Measurements from ENCODE around the gene QRFP.

The QRFP gene

DNA sequence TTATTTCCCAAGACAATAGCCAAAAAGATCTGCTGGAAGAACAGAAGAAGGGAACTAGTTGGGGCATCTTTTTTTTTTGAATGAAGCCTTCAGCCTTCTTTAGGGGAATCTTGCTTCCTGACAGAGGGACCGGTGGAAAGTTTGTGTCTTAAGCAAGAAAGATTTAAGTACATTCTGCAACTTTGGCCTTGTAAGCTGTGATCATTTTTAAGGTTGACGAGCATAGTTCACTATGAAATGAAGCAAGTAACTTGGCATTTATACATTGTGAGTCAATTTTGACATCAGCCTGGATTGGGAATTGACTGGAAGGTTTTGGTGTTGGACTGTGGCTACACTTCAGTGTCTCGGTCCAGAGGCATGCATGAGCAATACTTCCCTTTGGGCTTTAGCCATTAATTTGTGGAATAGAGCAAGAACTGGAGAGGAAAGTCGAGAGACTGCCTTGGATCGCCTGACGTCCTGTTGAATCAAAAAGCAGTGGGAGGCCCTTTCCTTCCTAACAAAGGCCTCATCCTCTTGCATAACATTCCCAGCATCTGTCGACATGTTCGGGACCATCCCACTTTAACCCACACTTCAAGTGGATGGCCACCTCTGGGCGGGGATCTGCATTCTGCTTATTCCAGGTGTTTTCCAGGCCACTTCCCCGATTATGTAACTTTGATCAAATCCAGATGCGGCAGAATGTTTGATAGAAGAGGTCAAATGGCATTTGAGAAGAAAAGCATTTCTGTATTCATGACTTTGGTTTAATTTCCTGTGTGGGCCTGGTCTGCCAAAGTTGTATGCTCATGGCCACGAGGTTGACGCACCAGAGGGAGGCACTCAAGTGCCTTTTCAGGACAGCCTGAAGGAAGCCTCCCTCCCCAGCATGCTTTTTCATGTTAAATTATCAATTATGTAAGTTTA is 49.0 kb downstream of the QRFP start:
- H4K20me1 ChIP-seq (ENCODE audit: insufficient read depth, low read length): peaks cover 25% of the 10 kb centered on the region
- H3K9ac ChIP-seq (ENCODE audit: low read length): no peak overlapping the region
- H3K79me2 ChIP-seq (ENCODE audit: low read length): peaks cover 89% of the 10 kb centered on the region
- peaks cover 2% of the 10 kb centered on the region for H3K36me3 ChIP-seq (replicated peaks; ENCODE audit: low read depth, low read length)
- H3K4me2 ChIP-seq (ENCODE audit: low read length): no peak overlapping the region
- no peaks in the 10 kb centered on the region for H3K27me3 ChIP-seq (ENCODE audit: low read depth, low read length)
- no peak overlapping the region for H3K4me3 ChIP-seq (ENCODE audit: low read length)
- H3K9me3 ChIP-seq (ENCODE audit: insufficient read depth, low read length): no peaks in the 10 kb centered on the region
- no peak overlapping the region for H3K27ac ChIP-seq (ENCODE audit: low read length)
- TF ChIP-seq, protein P1, sequence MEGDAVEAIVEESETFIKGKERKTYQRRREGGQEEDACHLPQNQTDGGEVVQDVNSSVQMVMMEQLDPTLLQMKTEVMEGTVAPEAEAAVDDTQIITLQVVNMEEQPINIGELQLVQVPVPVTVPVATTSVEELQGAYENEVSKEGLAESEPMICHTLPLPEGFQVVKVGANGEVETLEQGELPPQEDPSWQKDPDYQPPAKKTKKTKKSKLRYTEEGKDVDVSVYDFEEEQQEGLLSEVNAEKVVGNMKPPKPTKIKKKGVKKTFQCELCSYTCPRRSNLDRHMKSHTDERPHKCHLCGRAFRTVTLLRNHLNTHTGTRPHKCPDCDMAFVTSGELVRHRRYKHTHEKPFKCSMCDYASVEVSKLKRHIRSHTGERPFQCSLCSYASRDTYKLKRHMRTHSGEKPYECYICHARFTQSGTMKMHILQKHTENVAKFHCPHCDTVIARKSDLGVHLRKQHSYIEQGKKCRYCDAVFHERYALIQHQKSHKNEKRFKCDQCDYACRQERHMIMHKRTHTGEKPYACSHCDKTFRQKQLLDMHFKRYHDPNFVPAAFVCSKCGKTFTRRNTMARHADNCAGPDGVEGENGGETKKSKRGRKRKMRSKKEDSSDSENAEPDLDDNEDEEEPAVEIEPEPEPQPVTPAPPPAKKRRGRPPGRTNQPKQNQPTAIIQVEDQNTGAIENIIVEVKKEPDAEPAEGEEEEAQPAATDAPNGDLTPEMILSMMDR (IDR thresholded peaks at IDR 0.05; ENCODE audit: low read depth, low read length): no peak
- TF ChIP-seq EZH2phosphoT487 (IDR thresholded peaks at IDR 0.05; ENCODE audit: low read depth): no peak
- no peaks in the 10 kb centered on the region for H3K4me1 ChIP-seq (ENCODE audit: low read length)
- H2AFZ ChIP-seq (ENCODE audit: low read depth, low read length): no peak overlapping the region

DNA sequence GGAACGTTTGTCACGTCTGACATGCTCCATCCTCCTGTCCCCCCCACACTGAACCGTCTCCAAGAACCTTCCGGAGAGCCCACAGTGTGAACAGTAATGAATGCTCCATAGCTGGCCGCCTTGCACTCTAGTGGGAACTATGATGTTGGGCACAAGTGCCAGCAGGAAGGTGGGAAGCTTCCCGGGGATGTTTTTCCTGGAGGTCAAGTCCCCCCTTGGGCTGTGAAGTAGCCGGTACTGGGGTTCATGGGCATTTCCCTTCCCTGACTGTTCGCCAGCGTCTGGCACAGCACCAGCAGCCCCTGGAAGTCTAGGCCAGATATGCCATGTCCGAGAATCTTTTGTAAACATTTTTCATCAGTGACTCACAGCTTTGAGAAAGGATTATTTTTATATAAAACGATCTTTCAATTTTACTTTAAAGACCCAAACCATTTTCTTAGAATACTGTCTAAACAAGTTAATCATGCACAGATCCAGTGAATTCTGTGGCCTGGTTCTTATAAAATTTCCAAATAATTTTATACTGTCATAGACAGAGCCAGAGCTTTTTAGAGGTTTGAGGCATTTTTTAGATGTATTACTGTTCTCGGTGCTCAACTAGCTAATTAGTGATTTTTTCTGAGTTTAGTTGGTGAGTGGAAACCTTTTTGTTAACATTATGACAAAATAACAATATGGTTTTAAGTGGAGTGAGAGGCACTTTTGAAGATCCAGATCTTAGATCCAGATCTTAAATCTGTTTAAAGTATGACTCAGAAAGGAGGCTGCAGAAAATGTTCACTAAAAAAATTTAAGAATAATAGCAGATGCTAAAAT is 49.9 kb downstream of the QRFP start:
- Histone ChIP-seq H3K79me2 (ENCODE audit: low read length) (peaks cover 91% of the 10 kb centered on the region), H3K4me1 (ENCODE audit: low read length) (no peaks in the 10 kb centered on the region), H3K27me3 (ENCODE audit: low read depth, low read length) (no peaks in the 10 kb centered on the region), H2AFZ (ENCODE audit: low read depth, low read length) (no peak overlapping the region), H3K4me3 (ENCODE audit: low read length) (no peak overlapping the region), H3K9me3 (ENCODE audit: insufficient read depth, low read length) (no peaks in the 10 kb centered on the region), H3K27ac (ENCODE audit: low read length) (no peak overlapping the region), H3K9ac (ENCODE audit: low read length) (no peak overlapping the region), H3K4me2 (ENCODE audit: low read length) (no peak overlapping the region), H3K36me3 (replicated peaks; ENCODE audit: low read depth, low read length) (peaks cover 2% of the 10 kb centered on the region), H4K20me1 (ENCODE audit: insufficient read depth, low read length) (peaks cover 30% of the 10 kb centered on the region)
- no peak for TF ChIP-seq EZH2phosphoT487 (IDR thresholded peaks at IDR 0.05; ENCODE audit: low read depth)
- TF ChIP-seq, protein P1 (IDR thresholded peaks at IDR 0.05; ENCODE audit: low read depth, low read length): no peak

DNA sequence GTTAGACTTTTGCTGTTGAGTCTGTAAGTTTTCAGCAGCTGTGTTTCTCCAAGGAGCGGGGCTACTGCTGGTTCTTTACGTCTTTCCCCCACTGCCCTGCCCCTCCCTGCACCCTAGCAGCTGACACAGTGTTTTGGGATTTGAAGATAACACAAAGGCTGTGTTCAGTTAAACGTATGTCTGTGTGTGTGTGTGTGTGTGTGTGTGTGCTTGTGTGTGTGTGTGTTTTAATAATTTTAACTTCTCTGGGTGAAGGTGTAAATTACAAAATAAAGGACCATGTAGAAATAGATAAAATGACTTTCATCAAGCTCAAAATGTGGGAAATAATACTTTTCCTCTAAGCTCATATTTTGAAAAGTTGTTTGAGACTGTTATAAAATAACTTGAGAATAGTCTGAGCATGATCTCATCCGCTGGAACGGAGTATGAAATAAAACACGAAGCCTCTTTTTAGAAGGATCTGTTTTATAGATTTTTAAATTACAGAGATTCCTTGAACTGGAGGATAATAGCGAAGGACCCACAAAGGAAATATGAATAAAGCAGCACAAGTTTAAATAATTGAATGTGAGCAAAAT is 50.6 kb downstream of the QRFP start:
- Histone ChIP-seq H2AFZ (ENCODE audit: low read depth, low read length) (no peak overlapping the region), H3K79me2 (ENCODE audit: low read length) (peaks cover 94% of the 10 kb centered on the region), H3K9ac (ENCODE audit: low read length) (no peak overlapping the region), H3K4me3 (ENCODE audit: low read length) (no peak overlapping the region), H3K9me3 (ENCODE audit: insufficient read depth, low read length) (no peaks in the 10 kb centered on the region), H3K27ac (ENCODE audit: low read length) (no peak overlapping the region), H4K20me1 (ENCODE audit: insufficient read depth, low read length) (peaks cover 30% of the 10 kb centered on the region), H3K36me3 (replicated peaks; ENCODE audit: low read depth, low read length) (peaks cover 2% of the 10 kb centered on the region), H3K27me3 (ENCODE audit: low read depth, low read length) (no peaks in the 10 kb centered on the region), H3K4me1 (ENCODE audit: low read length) (no peaks in the 10 kb centered on the region), H3K4me2 (ENCODE audit: low read length) (no peak overlapping the region)
- no peak for TF ChIP-seq EZH2phosphoT487 (IDR thresholded peaks at IDR 0.05; ENCODE audit: low read depth)
- TF ChIP-seq, protein P1 (IDR thresholded peaks at IDR 0.05; ENCODE audit: low read depth, low read length): no peak

DNA sequence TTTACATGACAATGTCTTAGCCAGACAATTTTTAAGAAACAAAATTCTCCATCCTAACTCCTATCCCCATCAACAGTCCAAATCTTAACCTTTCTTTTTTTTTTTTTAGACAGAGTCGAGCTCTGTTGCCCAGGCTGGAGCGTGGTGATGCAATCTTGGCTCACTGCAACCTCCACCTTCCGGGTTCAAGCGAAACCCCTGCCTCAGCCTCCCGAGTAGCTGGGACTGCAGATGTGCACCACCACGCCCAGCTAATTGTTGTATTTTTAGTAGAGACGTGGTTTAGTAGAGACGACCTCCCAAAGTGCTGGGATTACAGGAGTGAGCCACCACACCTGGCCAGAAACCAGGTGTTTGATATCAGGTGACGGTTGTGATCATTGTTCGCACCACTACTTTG is 51.4 kb downstream of the QRFP start:
- Histone ChIP-seq H3K27me3 (ENCODE audit: low read depth, low read length) (no peaks in the 10 kb centered on the region), H3K9me3 (ENCODE audit: insufficient read depth, low read length) (no peaks in the 10 kb centered on the region), H4K20me1 (ENCODE audit: insufficient read depth, low read length) (peaks cover 32% of the 10 kb centered on the region), H3K4me3 (ENCODE audit: low read length) (no peak overlapping the region), H3K9ac (ENCODE audit: low read length) (no peak overlapping the region), H3K4me1 (ENCODE audit: low read length) (no peaks in the 10 kb centered on the region), H3K4me2 (ENCODE audit: low read length) (no peak overlapping the region), H3K36me3 (replicated peaks; ENCODE audit: low read depth, low read length) (peaks cover 2% of the 10 kb centered on the region), H3K27ac (ENCODE audit: low read length) (no peak overlapping the region), H2AFZ (ENCODE audit: low read depth, low read length) (no peak overlapping the region), H3K79me2 (ENCODE audit: low read length) (peaks cover 94% of the 10 kb centered on the region)
- TF ChIP-seq, protein P1 (IDR thresholded peaks at IDR 0.05; ENCODE audit: low read depth, low read length): no peak
- no peak for TF ChIP-seq EZH2phosphoT487 (IDR thresholded peaks at IDR 0.05; ENCODE audit: low read depth)
